GM18508 (cell line): Measurements from ENCODE around the gene BLOC1S6.

Experiments used
- ATAC-seq: cut with Tn5 transposase; IDR thresholded peaks from one replicate; pipeline ENCODE4 v1.9.1; 2021; ENCODE audit warnings: moderate number of reproducible peaks; ENCODE audit not compliant: insufficient read depth, unreplicated experiment

Gene BLOC1S6

GRCh38 chr15:45587095-45587862 lies at the start of gene BLOC1S6:
Gene BLOC1S6, plus strand, starts transcription at chr15:45587379. Its CDS starts 65 bp downstream, at chr15:45587444.
- peak; percentile 57 for ATAC-seq

- ATAC-seq: no peak
Observed at GRCh38 chr15:45539680-45540079, 47.5 kb upstream of the BLOC1S6 start.

GRCh38 chr15:45540531-45540930 lies 46.6 kb upstream of the BLOC1S6 start:
- ATAC-seq: no peak

GRCh38 chr15:45543051-45543450 lies 44.1 kb upstream of the BLOC1S6 start:
- ATAC-seq: no peak

- no peak for ATAC-seq
Observed at GRCh38 chr15:45544266-45545023, 42.7 kb upstream of the BLOC1S6 start.

- no peak for ATAC-seq
Observed at GRCh38 chr15:45546789-45547188, 40.4 kb upstream of the BLOC1S6 start.

GRCh38 chr15:45548753-45549520 lies 38.2 kb upstream of the BLOC1S6 start:
- ATAC-seq: no peak

GRCh38 chr15:45549541-45550220 lies 37.5 kb upstream of the BLOC1S6 start:
- ATAC-seq: no peak

- ATAC-seq: no peak
Observed at GRCh38 chr15:45550436-45550835, 36.7 kb upstream of the BLOC1S6 start.

GRCh38 chr15:45551676-45552075 lies 35.5 kb upstream of the BLOC1S6 start:
- no peak for ATAC-seq

- ATAC-seq: peak; percentile 70
Observed at GRCh38 chr15:45555934-45556608, 31.1 kb upstream of the BLOC1S6 start.

- ATAC-seq: no peak
Observed at GRCh38 chr15:45572617-45573016, 14.6 kb upstream of the BLOC1S6 start.

GRCh38 chr15:45573961-45574629 lies 13.1 kb upstream of the BLOC1S6 start:
- no peak for ATAC-seq

GRCh38 chr15:45581919-45582318 lies 5.3 kb upstream of the BLOC1S6 start:
- ATAC-seq: no peak

GRCh38 chr15:45583731-45584639 lies 3.2 kb upstream of the BLOC1S6 start:
- ATAC-seq: no peak

- no peak for ATAC-seq
Observed at GRCh38 chr15:45585069-45585791, 1.9 kb upstream of the BLOC1S6 start.

GRCh38 chr15:45586125-45586524 lies 1.1 kb upstream of the BLOC1S6 start:
- no peak for ATAC-seq
